Activated naive CD4-positive, alpha-beta T cell treated with anti-CD3 and anti-CD28 coated beads, Interleukin-2, amount 50 U/mL, for 72 hours (primary cell): Measurements from ENCODE around the gene SH3TC2. TPM values are rescaled to one million over a fixed set of nuclear protein-coding genes. Genes with fewer than 3 reads are reported as not detected.
"Not testable (repeated sequence)": the region's sequence is repeated elsewhere in the genome, so short reads cannot be mapped to it uniquely, and the experiment has no call there.

Experiments used
- ATAC-seq, 2 donors: fragments of 150-1000 bp; cut with Tn5 transposase; 2 replicates each; pipeline ENCODE4 v1.10.0; 2021; ENCODE audit warnings: mild to moderate bottlenecking in 2 of 2, moderate library complexity in 2 of 2
- DNase-seq, 2 donors: peaks; one replicate each; pipeline ENCODE4 v3.0.0; 2021 to 2022; ENCODE audit warnings: low spot score in 2 of 2
- H3K27ac Mint-ChIP-seq, 2 donors: one replicate each; pipeline ENCODE4 v1.8.0; 2022; ENCODE audit warnings: mild to moderate bottlenecking in 2 of 2, mixed read lengths in 2 of 2
- H3K36me3 Mint-ChIP-seq, 2 donors: one replicate each; pipeline ENCODE4 v1.8.0; 2022; ENCODE audit warnings: mixed read lengths in 2 of 2
- H3K9me3 Mint-ChIP-seq, 2 donors: one replicate each; pipeline ENCODE4 v1.8.0; 2022; ENCODE audit warnings: mixed read lengths in 2 of 2
- total RNA-seq, 2 donors: library from RNA; stranded (reverse); gene quantifications; one replicate each; pipeline ENCODE4 v1.2.3, GENCODE V29; 2022

The SH3TC2 gene
- total RNA-seq, result not detected

- H3K9me3 Mint-ChIP-seq, result peaks cover 7 to 9% of the 10 kb centered on the region in 2 donors
- DNase-seq, result no peak
- ATAC-seq, result no peak
- H3K27ac Mint-ChIP-seq, result peak within 1 kb of the TSS in 1 of 2 donors; percentile 27
- no peaks in the 10 kb centered on the region for H3K36me3 Mint-ChIP-seq
These were observed at the start of gene SH3TC2 for GRCh38 chr5:149063017-149063687. SH3TC2 (minus strand) TSS chr5:149063062; CDS start chr5:149063022, 40 bp downstream.

- no peak for ATAC-seq
- Mint-ChIP-seq H3K27ac (no peak overlapping the region), H3K36me3 (no peaks in the 10 kb centered on the region), H3K9me3 (no peaks in the 10 kb centered on the region)
- no peak for DNase-seq
These were observed 47.5 kb upstream of the SH3TC2 start for GRCh38 chr5:149110406-149110805.

DNA sequence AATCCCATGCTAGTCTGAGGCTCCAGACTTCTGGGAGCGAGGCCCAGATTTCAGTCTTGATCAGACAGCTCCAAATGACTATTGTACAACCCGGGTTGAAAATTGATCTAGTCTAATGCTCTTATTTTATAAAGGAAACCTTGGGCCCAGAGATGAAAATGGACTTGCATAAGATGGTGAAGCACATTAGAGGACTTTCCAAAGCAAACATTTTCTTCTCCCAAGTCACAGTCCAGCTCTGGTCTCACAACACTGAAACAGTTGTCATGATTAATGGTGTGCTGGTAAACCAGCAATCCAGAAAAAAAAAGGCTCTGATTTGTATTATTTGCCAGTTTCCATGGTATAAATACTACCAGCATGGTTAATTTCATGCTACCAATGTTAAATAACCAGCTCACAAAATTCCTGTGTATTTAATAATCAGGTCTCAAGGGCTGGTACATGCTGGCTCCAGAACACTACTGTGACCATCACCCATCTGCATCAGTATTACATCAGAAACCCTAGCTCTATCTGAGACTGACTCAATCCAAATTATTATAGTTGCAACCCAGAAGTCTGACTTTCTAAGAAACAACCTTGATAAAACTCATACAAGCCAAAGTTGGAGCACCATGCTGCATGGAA is 45.9 kb upstream of the SH3TC2 start:
- Mint-ChIP-seq H3K36me3 (no peaks in the 10 kb centered on the region), H3K9me3 (no peaks in the 10 kb centered on the region), H3K27ac (no peak overlapping the region)
- DNase-seq, result no peak
- no peak for ATAC-seq

- Mint-ChIP-seq H3K27ac (no peak overlapping the region), H3K36me3 (peaks cover 24 to 27% of the 10 kb centered on the region in 2 donors), H3K9me3 (peaks cover 23 to 42% of the 10 kb centered on the region in 2 donors)
- DNase-seq, result no peak
- no peak for ATAC-seq
These were observed 37.5 kb upstream of the SH3TC2 start for GRCh38 chr5:149100331-149100730.

DNA sequence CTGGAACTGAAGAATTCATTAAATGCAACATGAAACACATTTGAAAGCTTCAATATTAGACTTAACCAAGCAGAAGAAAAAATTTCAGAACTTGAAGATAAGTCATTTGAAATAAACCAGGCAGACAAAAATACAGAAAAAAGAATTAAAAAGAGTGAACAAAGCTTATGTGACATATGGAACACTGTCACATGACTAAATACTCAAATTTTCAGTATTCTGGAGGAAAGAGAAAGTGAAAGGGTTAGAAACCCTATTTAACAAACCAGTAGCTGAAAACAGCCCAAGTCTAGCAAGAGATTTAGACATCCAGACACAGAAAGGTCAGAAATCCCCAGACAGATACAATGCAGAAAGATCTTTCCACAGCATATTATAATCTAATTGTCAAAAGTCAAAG is 37.1 kb upstream of the SH3TC2 start:
- Mint-ChIP-seq H3K27ac (no peak overlapping the region), H3K9me3 (peaks cover 24 to 46% of the 10 kb centered on the region in 2 donors), H3K36me3 (peaks cover 26 to 29% of the 10 kb centered on the region in 2 donors)
- DNase-seq (no peak), ATAC-seq (no peak)

DNA sequence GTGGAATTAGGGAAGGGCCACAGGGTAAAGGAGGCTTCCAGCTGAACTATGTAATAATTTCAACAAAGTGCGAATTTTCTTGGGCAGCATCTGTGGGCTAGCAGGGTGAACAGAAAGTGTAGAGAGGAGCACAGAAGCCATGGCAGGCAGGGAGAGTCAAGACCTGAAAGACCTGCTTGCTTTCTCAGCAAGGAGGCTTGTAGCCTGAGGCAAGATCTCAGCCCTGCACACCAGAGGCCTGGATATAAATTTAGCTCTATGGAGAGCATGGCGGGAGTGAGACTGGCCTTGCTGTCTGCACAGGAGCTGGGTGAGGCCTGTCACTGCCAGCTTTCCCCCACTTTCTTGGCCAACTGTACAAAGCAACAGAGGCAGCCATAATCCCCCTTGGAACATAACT is 32.1 kb upstream of the SH3TC2 start:
- Mint-ChIP-seq H3K9me3 (peaks cover 22 to 45% of the 10 kb centered on the region in 2 donors), H3K36me3 (peaks cover 22 to 29% of the 10 kb centered on the region in 2 donors), H3K27ac (no peak overlapping the region)
- ATAC-seq, result no peak
- no peak for DNase-seq

DNA sequence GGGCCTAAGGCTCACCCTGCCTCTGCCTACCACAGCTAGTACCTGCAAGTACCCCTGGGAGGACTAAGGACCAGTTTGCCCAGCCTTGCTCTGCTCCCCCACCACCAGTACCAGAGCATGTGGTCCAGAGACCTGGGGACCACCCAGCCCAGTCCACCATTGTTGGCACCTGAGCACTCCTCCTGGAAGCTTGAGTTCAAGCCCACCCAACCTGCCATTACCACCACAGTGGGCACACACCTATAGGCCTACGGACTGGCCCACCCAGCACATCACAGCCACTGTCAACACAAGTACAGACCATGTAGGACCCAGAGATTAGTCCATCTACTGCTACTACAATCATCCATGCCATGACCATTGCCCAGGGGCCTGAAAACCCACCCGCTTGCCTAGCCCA is 30.8 kb upstream of the SH3TC2 start:
- ATAC-seq, result no peak
- H3K36me3 Mint-ChIP-seq, result peaks cover 19 to 21% of the 10 kb centered on the region in 2 donors

GRCh38 chr5:149089796-149090195 is 26.9 kb upstream of the SH3TC2 start:
- Mint-ChIP-seq H3K9me3 (peaks cover 4 to 9% of the 10 kb centered on the region in 2 donors), H3K36me3 (peaks cover 6 to 11% of the 10 kb centered on the region in 2 donors), H3K27ac (no peak overlapping the region)
- DNase-seq (no peak), ATAC-seq (no peak)

More for the DNA sequence above, 30.8 kb upstream of the SH3TC2 start:
- H3K9me3 Mint-ChIP-seq, result peaks cover 13 to 34% of the 10 kb centered on the region in 2 donors
- no peak overlapping the region for H3K27ac Mint-ChIP-seq
- DNase-seq, result no peak

DNA sequence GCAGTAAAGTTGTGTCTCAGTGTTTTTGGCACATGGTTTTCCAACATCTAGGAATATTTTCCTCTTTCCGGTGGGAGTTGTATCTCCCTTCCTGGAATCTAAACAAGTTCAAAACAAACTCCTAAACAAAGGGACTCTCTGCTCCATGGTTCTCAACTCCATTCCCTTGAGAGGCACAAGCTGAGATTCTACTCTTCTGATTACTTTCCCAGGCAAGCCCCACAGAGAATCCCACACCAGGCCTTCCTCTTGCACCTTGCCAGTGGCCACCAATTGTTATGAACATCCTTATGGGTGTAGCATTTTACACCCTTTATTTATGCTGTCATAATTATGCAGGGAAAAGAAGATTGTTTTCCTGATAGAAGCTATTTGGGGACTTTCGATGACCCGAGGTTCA is 25.8 kb upstream of the SH3TC2 start:
- H3K36me3 Mint-ChIP-seq, result no peaks in the 10 kb centered on the region
- H3K27ac Mint-ChIP-seq, result no peak overlapping the region
- DNase-seq, result no peak
- ATAC-seq, result no peak
- no peaks in the 10 kb centered on the region for H3K9me3 Mint-ChIP-seq

DNA sequence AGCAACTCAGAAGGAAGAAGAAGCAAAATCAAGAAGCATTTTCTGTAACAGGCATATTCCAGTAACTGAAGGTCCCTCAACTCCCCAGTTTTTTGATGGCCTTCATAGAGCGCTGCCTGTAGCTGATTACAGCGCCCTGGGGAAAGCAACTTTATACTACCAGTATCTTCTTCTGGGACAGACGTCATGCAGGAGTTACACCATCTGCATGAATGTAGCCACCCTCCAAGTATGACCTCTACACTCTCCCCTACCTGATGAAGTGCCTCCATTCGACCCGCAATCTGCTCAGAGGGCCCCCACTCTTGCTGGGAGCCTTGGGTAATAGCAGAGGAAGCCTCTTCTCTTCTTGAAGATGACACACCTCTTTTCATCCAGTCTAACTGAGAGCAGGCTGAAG is 21.0 kb upstream of the SH3TC2 start:
- Mint-ChIP-seq H3K9me3 (no peaks in the 10 kb centered on the region), H3K27ac (no peak overlapping the region), H3K36me3 (no peaks in the 10 kb centered on the region)
- DNase-seq (no peak), ATAC-seq (no peak)

DNA sequence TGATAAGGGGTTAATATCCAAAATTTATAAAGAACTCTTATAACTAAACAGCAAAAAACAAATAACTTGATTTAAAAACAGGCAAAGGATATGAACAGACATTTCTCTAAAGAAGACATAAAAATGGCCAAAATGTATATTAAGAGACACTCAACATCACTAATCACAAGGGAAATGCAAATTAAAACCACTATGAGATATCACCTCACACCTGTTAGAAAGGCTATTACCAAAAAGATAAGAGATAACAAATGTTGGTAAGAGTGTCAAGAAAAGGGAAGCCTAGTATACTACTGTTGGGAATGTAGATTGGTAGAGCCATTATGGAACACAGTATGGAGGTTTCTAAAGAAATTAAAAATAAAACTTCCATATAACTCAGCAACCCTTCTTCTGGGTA is 19.4 kb upstream of the SH3TC2 start:
- no peak for ATAC-seq
- Mint-ChIP-seq H3K9me3 (no peaks in the 10 kb centered on the region), H3K27ac (no peak overlapping the region), H3K36me3 (peaks cover 0 to 5% of the 10 kb centered on the region in 2 donors)
- no peak for DNase-seq

GRCh38 chr5:149080294-149080693 is 17.4 kb upstream of the SH3TC2 start:
- Mint-ChIP-seq H3K9me3 (peaks cover 5 to 9% of the 10 kb centered on the region in 2 donors), H3K27ac (no peak overlapping the region), H3K36me3 (peaks cover 9 to 16% of the 10 kb centered on the region in 2 donors)
- ATAC-seq, result no peak
- DNase-seq, result no peak

DNA sequence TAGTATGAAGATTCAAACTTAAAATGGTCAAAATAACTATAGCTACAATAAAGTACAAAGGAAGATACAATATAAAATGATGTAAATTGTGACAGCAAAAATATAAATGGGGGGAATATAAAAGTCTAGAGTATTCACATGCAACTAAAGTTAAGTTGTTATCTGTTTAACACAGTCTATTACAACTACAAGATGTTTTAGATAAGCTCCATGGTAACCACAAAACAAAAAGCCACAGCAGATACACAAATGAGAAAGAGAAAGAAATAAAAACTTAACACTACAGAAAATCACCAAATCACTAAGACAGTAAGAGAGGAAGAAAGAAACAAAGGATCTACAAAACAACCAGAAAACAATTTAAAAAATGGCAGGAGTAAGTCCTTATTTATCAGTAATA is 17.0 kb upstream of the SH3TC2 start:
- no peak overlapping the region for H3K27ac Mint-ChIP-seq
- H3K36me3 Mint-ChIP-seq, result peaks cover 9 to 16% of the 10 kb centered on the region in 2 donors
- ATAC-seq (no peak), DNase-seq (no peak)
- peaks cover 5 to 9% of the 10 kb centered on the region in 2 donors for H3K9me3 Mint-ChIP-seq

GRCh38 chr5:149074071-149074470 is 11.2 kb upstream of the SH3TC2 start:
- peaks cover 9 to 16% of the 10 kb centered on the region in 2 donors for H3K36me3 Mint-ChIP-seq
- not testable (repeated sequence) for H3K27ac Mint-ChIP-seq, ATAC-seq, DNase-seq
- peaks cover 5 to 15% of the 10 kb centered on the region in 2 donors for H3K9me3 Mint-ChIP-seq

DNA sequence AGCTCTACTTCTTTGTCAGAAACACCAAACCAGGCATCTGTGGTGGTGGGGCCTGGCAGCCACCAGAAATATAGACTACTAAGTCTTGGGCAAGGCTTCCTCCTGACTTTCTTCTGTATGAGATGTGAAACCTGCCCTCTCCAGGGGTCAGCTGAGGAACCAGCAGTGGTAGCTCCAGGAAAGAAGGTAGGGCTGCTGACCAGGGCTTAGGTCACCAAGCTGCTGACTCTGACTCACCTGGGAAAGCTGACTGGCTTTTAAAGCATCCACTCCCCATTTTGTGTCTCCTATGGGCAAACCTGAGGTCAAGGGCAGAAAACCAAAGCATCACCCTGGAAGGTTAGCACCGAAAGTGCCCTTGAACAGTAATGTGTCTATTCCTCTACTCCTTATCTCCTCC is 10.4 kb upstream of the SH3TC2 start:
- DNase-seq, result no peak
- no peak overlapping the region for H3K27ac Mint-ChIP-seq
- H3K36me3 Mint-ChIP-seq, result peaks cover 9 to 16% of the 10 kb centered on the region in 2 donors
- H3K9me3 Mint-ChIP-seq, result peaks cover 5 to 16% of the 10 kb centered on the region in 2 donors
- ATAC-seq, result no peak

GRCh38 chr5:149072791-149073190 is 9.9 kb upstream of the SH3TC2 start:
- no peak for DNase-seq
- ATAC-seq, result no peak
- H3K36me3 Mint-ChIP-seq, result peaks cover 9 to 16% of the 10 kb centered on the region in 2 donors
- no peak overlapping the region for H3K27ac Mint-ChIP-seq
- H3K9me3 Mint-ChIP-seq, result peaks cover 5 to 16% of the 10 kb centered on the region in 2 donors

GRCh38 chr5:149072376-149072775 is 9.5 kb upstream of the SH3TC2 start:
- Mint-ChIP-seq H3K9me3 (peaks cover 5 to 16% of the 10 kb centered on the region in 2 donors), H3K27ac (peak overlapping the region in 1 of 2 donors; percentile 32), H3K36me3 (peaks cover 9 to 12% of the 10 kb centered on the region in 2 donors)
- ATAC-seq, result no peak
- no peak for DNase-seq

- Mint-ChIP-seq H3K9me3 (peaks cover 5 to 17% of the 10 kb centered on the region in 2 donors), H3K36me3 (peaks cover 7 to 9% of the 10 kb centered on the region in 2 donors), H3K27ac (no peak overlapping the region)
- DNase-seq, result no peak
- ATAC-seq, result no peak
These were observed 8.9 kb upstream of the SH3TC2 start for GRCh38 chr5:149071756-149072155.
